MM.1S (cell line): ENCODE results near the gene IL11.
"Not testable (repeated sequence)": the region's sequence is repeated elsewhere in the genome, so short reads cannot be mapped to it uniquely, and the experiment has no call there.

ENCODE experiments used
- DNase-seq: peaks from one replicate; pipeline ENCODE4 v3.0.0-alpha.2; 2015
- H2AFZ ChIP-seq: fragments of 300-600 bp; sonication (generic); 2 replicates; pipeline ENCODE4 v1.6.0; 2016; ENCODE audit warnings: antibody characterized with exemption, low read length
- H3F3A ChIP-seq: fragments of 300-600 bp; sonication (generic); 2 replicates; pipeline ENCODE4 v1.6.1; 2016; ENCODE audit warnings: mild to moderate bottlenecking, antibody characterized with exemption, low read length, moderate library complexity, mixed read lengths; ENCODE audit not compliant: insufficient read depth
- H3K27ac ChIP-seq: fragments of 300-600 bp; sonication (generic); 2 replicates; pipeline ENCODE4 v1.5.1; 2016; ENCODE audit warnings: mild to moderate bottlenecking, low read length
- H3K27me3 ChIP-seq: fragments of 300-600 bp; sonication (generic); replicated peaks from 2 replicates; pipeline ENCODE4 v1.6.0; 2016; ENCODE audit warnings: low read length; ENCODE audit not compliant: insufficient read depth
- H3K36me3 ChIP-seq: fragments of 300-600 bp; sonication (generic); replicated peaks from 2 replicates; pipeline ENCODE4 v1.6.1; 2016; ENCODE audit warnings: mild to moderate bottlenecking, low read length, mixed read lengths; ENCODE audit not compliant: insufficient read depth
- H3K4me1 ChIP-seq: fragments of 300-600 bp; sonication (generic); 2 replicates; pipeline ENCODE4 v1.6.1; 2016; ENCODE audit warnings: low read length, mixed read lengths
- H3K4me2 ChIP-seq: fragments of 300-600 bp; sonication (generic); 2 replicates; pipeline ENCODE4 v1.6.0; 2016; ENCODE audit warnings: low read depth, low read length
- H3K4me3 ChIP-seq: fragments of 300-600 bp; sonication (generic); 2 replicates; pipeline ENCODE4 v1.5.1; 2016; ENCODE audit warnings: low read length, mixed read lengths
- H3K79me2 ChIP-seq: fragments of 300-600 bp; sonication (generic); 2 replicates; pipeline ENCODE4 v1.6.1; 2016; ENCODE audit warnings: mixed run types, low read length, mixed read lengths
- H3K9ac ChIP-seq: fragments of 300-600 bp; sonication (generic); 2 replicates; pipeline ENCODE4 v1.6.1; 2016; ENCODE audit warnings: low read length, mixed read lengths
- H3K9me2 ChIP-seq: fragments of 300-600 bp; sonication (generic); replicated peaks from 2 replicates; pipeline ENCODE4 v1.6.1; 2016; ENCODE audit warnings: mild to moderate bottlenecking, low read length, mixed read lengths; ENCODE audit not compliant: insufficient read depth
- H3K9me3 ChIP-seq: fragments of 300-600 bp; sonication (generic); replicated peaks from 2 replicates; pipeline ENCODE4 v1.6.1; 2016; ENCODE audit warnings: mild to moderate bottlenecking, low read length, mixed read lengths; ENCODE audit not compliant: insufficient read depth
- H4K20me1 ChIP-seq: fragments of 300-600 bp; sonication (generic); 2 replicates; pipeline ENCODE4 v1.6.1; 2016; ENCODE audit warnings: mild to moderate bottlenecking, low read length, moderate library complexity, mixed read lengths; ENCODE audit not compliant: insufficient read depth
- CTCF ChIP-seq: fragments of 300-600 bp; sonication (generic); IDR thresholded peaks from 2 replicates; pipeline ENCODE4 v1.5.1; 2016; ENCODE audit warnings: antibody characterized with exemption, low read length, mixed read lengths
- EZH2 ChIP-seq: fragments of 300-600 bp; sonication (generic); optimal IDR thresholded peaks from 2 replicates; pipeline ENCODE3; 2017; ENCODE audit warnings: low read depth, mild to moderate bottlenecking, antibody characterized with exemption, low read length, mixed read lengths
- EZH2phosphoT487 ChIP-seq: fragments of 300-600 bp; sonication (generic); IDR thresholded peaks from 2 replicates; pipeline ENCODE4 v1.6.1; 2018; ENCODE audit warnings: antibody characterized with exemption, low read length

Gene IL11

GRCh38 chr19:55333870-55334269 is 36.4 kb downstream of the IL11 start:
- no peak for TF ChIP-seq CTCF
- no peak for TF ChIP-seq EZH2phosphoT487
- no peak for TF ChIP-seq EZH2
- DNase-seq, result no peak
- peaks cover 6% of the 10 kb centered on the region; the same call in 1 of the 2 replicates for H3F3A ChIP-seq
- peaks cover 5% of the 10 kb centered on the region; the same call in 1 of the 2 replicates for H3K4me1 ChIP-seq
- H3K79me2 ChIP-seq, result no peaks in the 10 kb centered on the region
- H2AFZ ChIP-seq, result no peak overlapping the region
- no peak overlapping the region for H3K4me2 ChIP-seq
- no peaks in the 10 kb centered on the region for H3K9me3 ChIP-seq
- H3K27me3 ChIP-seq, result peaks cover 16% of the 10 kb centered on the region
- no peak overlapping the region for H3K9ac ChIP-seq
- H3K36me3 ChIP-seq, result no peaks in the 10 kb centered on the region
- no peaks in the 10 kb centered on the region for H3K9me2 ChIP-seq
- H4K20me1 ChIP-seq, result no peaks in the 10 kb centered on the region
- H3K4me3 ChIP-seq, result no peak overlapping the region
- H3K27ac ChIP-seq, result no peak overlapping the region

GRCh38 chr19:55329791-55330190 is 40.5 kb downstream of the IL11 start:
- not testable (repeated sequence) for H2AFZ ChIP-seq, H3K4me3 ChIP-seq, H3K36me3 ChIP-seq, DNase-seq, H3K79me2 ChIP-seq, H3K27me3 ChIP-seq, H4K20me1 ChIP-seq, H3K4me2 ChIP-seq, H3K27ac ChIP-seq, H3K9ac ChIP-seq, H3F3A ChIP-seq, H3K4me1 ChIP-seq, H3K9me2 ChIP-seq, H3K9me3 ChIP-seq

GRCh38 chr19:55328774-55329318 is 41.4 kb downstream of the IL11 start:
- H3F3A ChIP-seq, H3K27me3 ChIP-seq, DNase-seq, H3K79me2 ChIP-seq, H3K4me1 ChIP-seq, H2AFZ ChIP-seq, H3K4me2 ChIP-seq, H3K9me2 ChIP-seq, H3K9me3 ChIP-seq, H3K9ac ChIP-seq, H3K36me3 ChIP-seq, H3K27ac ChIP-seq, H3K4me3 ChIP-seq, H4K20me1 ChIP-seq: not testable (repeated sequence)

- no peak within 1 kb of the TSS for H3K27ac ChIP-seq
- peak within 1 kb of the TSS; percentile 47 for H2AFZ ChIP-seq
- peak; percentile 51 for DNase-seq
- H3K79me2 ChIP-seq, result no peaks in the 10 kb centered on the region
- no peaks in the 10 kb centered on the region for H3K9me3 ChIP-seq
- H3K9me2 ChIP-seq, result no peaks in the 10 kb centered on the region
- peak within 1 kb of the TSS; percentile 20; the same call in 1 of the 2 replicates for H3K4me3 ChIP-seq
- no peak within 1 kb of the TSS for H3K9ac ChIP-seq
- TF ChIP-seq EZH2 (no peak), EZH2phosphoT487 (no peak), CTCF (no peak)
- H3K27me3 ChIP-seq, result no peaks in the 10 kb centered on the region
- H3K36me3 ChIP-seq, result no peaks in the 10 kb centered on the region
- no peaks in the 10 kb centered on the region for H3F3A ChIP-seq
- H3K4me2 ChIP-seq, result peak within 1 kb of the TSS; percentile 53; the same call in 1 of the 2 replicates
- H3K4me1 ChIP-seq, result no peaks in the 10 kb centered on the region
- no peaks in the 10 kb centered on the region for H4K20me1 ChIP-seq
These were observed 45.1 kb downstream of the IL11 start, which contains the start of gene TMEM150B for GRCh38 chr19:55325172-55325571. Gene TMEM150B (minus strand): TSS chr19:55325341. CDS start chr19:55321036, 4,305 bp downstream.
